Heart left ventricle (tissue), 13 donors: ENCODE results near the gene ZIK1.

ENCODE experiments used
- CTCF ChIP-seq, 12 donors: fragments of 200-600 bp; sonication (generic) in 4 of 12; IDR thresholded peaks; one replicate each; pipeline versions ENCODE4 v1.5.0 to v1.8.0; 2018 to 2022; ENCODE audit warnings: antibody characterized with exemption in 12 of 12, mild to moderate bottlenecking in 5 of 12
- POLR2A ChIP-seq, 2 donors: fragments of 450-650 bp; IDR thresholded peaks; one replicate each; pipeline ENCODE4 v1.6.1; 2017; ENCODE audit warnings: antibody characterized with exemption in 2 of 2, mild to moderate bottlenecking in 2 of 2, moderate library complexity in 2 of 2
- donor health status: ischemic (EF 13 %, LVEDD 7.1; RV severe dilation, severe dysfunction).
- donor health status: DM: no; HTN: yes; CAD: no.
- donor health status: DM: no; HTN: no; CAD: no.
- donor health status: ischemic (EF 25% LVEDD 6.9; RV normal size, moderate dysfunction).
- donor health status: ischemic (EF 25% LVEDD 5.7; RV mildly dilated, moderate dysfunction).
- donor health status: ischemic (EF 35%, LVEDD 5.7; RV mildly dilated, moderate dysfunction).
- donor health status: nonischemic (EF 11% LVEDD 7.7; RV severe dilation, severe dysfunction).
- donor health status: DM: yes; HTN: yes; CAD: no.
- donor health status: PGD.
- donor health status: ischemic (EF 29% LVEDD 5.4; RV normal size, mild dysfunction).
- donor health status: nonischemic (EF 23%, LVEDD 6.1; RV moderate dilation, normal function).

- TF ChIP-seq CTCF (IDR thresholded peaks at IDR 0.05) (peak in 4 of 12 donors; percentile 23 to 44 (median 36)), POLR2A (IDR thresholded peaks at IDR 0.05) (peak in 1 of 2 donors; percentile 56)
Measured at GRCh38 chr19:57583521-57584416, at the start of gene ZIK1.
